Tibial artery (tissue), 4 donors: ENCODE data around the gene COL4A6.

ENCODE experiments used
- DNase-seq, 2 donors: peaks; one replicate each; pipeline ENCODE4 v3.0.0-alpha.2; 2019
- H3K27ac ChIP-seq, 2 donors: fragments of 200-600 bp; sonication (generic) in 1 of 2; 1 replicate in 1 of 2; 2 replicates in 1 of 2; pipeline ENCODE4 v1.5.1; 2018 to 2019; ENCODE audit warnings: mild to moderate bottlenecking in 1 of 2
- H3K27me3 ChIP-seq, 2 donors: fragments of 200-600 bp; sonication (generic) in 1 of 2; one replicate each; pipeline versions ENCODE4 v1.5.1 to v1.6.0; 2016 to 2019
- H3K36me3 ChIP-seq, 3 donors: fragments of 200-600 bp; sonication (generic) in 2 of 3; one replicate each; pipeline ENCODE4 v1.5.1; 2016 to 2019; ENCODE audit warnings: mild to moderate bottlenecking in 2 of 3
- H3K4me1 ChIP-seq, 4 donors: fragments of 200-600 bp; sonication (generic) in 2 of 4; 1 replicate in 3 of 4; 2 replicates in 1 of 4; pipeline ENCODE4 v1.5.1; 2016 to 2019
- H3K4me3 ChIP-seq, 2 donors: fragments of 200-600 bp; sonication (generic) in 1 of 2; 1 replicate in 1 of 2; 2 replicates in 1 of 2; pipeline ENCODE4 v1.5.1; 2018 to 2019; ENCODE audit warnings: mild to moderate bottlenecking in 2 of 2
- H3K9me3 ChIP-seq, 3 donors: fragments of 200-600 bp; sonication (generic) in 1 of 3; one replicate each; pipeline ENCODE4 v1.5.1; 2016 to 2019
- intact Hi-C: fragments of 100-400 bp; cut with DNase I; formaldehyde crosslinking; loops from one replicate; pipeline ENCODE4 v1.15.0; 2023; ENCODE audit warnings: low total_unique reads
- TF ChIP-seq, protein P1 (sequence below), 2 experiments: fragments of 200-600 bp in 1 of 2; fragments of 450-650 bp in 1 of 2; IDR thresholded peaks; one replicate each; pipeline ENCODE4 v1.5.1; 2017 to 2019; ENCODE audit warnings: antibody characterized with exemption in 2 of 2, mild to moderate bottlenecking in 1 of 2, moderate library complexity in 1 of 2

The COL4A6 gene

DNA sequence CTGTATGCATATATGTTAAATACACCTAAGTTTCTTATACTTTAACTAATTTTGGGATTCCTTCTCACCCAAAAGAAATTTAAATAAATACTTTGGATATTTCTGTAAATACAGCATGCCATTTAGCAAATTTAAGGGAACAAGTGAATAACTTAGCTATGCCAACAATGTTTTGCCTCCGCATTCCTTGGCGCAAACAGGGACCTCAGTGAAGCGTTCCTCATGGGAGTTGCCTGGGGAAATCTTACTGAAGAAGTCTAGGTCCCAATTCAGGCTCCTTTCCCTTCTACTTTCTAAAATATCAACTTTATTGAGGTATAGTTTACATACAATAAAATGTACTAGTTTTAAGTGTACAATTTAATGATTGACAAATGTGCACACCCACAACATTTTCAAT is 26.4 kb upstream of the COL4A6 start:
- Histone ChIP-seq H3K27ac (peak overlapping the region in 1 of 2 donors; percentile 43), H3K9me3 (no peaks in the 10 kb centered on the region), H3K4me3 (no peak overlapping the region), H3K27me3 (no peaks in the 10 kb centered on the region), H3K4me1 (peaks cover 0 to 27% (median 0%) of the 10 kb centered on the region in 4 donors), H3K36me3 (no peaks in the 10 kb centered on the region)
- TF ChIP-seq, protein P1, sequence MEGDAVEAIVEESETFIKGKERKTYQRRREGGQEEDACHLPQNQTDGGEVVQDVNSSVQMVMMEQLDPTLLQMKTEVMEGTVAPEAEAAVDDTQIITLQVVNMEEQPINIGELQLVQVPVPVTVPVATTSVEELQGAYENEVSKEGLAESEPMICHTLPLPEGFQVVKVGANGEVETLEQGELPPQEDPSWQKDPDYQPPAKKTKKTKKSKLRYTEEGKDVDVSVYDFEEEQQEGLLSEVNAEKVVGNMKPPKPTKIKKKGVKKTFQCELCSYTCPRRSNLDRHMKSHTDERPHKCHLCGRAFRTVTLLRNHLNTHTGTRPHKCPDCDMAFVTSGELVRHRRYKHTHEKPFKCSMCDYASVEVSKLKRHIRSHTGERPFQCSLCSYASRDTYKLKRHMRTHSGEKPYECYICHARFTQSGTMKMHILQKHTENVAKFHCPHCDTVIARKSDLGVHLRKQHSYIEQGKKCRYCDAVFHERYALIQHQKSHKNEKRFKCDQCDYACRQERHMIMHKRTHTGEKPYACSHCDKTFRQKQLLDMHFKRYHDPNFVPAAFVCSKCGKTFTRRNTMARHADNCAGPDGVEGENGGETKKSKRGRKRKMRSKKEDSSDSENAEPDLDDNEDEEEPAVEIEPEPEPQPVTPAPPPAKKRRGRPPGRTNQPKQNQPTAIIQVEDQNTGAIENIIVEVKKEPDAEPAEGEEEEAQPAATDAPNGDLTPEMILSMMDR (IDR thresholded peaks at IDR 0.05), result no peak
- no peak for DNase-seq
- intact Hi-C loops, result no loop called here

DNA sequence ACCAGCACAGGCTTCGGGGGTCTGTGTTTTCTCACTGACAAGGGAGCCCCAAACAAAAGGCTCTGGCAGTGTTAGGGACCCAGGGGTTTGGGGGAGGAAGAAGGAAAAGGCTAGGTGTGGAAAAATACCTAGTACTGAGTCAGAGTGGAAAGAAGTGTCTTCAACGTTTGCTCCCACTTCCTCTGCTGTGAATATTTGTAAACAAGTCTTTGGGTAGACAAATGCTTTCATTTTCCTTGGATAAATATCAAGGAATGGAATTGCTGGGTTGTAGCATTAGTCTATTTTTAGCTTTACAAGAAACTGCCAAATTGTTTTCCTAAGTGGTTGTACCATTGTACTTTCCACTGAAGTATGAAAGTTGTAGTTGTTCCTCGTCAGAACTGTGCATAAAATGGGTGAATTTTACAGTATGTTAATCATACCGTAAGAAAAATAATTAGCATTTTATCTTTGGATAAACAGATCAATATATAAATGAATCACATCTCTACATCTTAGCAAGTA is 18.8 kb upstream of the COL4A6 start:
- no peaks in the 10 kb centered on the region for H3K27me3 ChIP-seq
- intact Hi-C loops, result no loop called here

DNA sequence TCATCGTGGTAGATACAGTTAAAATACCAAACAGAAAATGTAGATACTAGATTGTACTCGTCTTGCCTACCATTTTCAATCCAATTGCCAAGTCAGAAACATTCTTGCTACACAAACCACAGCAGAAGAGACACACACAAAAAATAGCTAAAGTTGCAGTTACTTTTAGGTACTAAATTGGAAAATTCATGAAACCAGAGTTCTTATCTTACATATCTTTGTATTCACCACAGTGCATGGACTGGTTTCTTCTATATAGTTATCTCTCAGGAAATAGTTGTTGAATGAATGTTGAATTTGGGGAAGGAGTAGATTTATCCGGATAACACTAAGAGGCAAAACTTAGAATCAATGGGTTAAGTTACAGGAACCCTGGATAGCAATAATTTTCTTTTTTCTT is 15.6 kb upstream of the COL4A6 start:
- TF ChIP-seq, protein P1 (IDR thresholded peaks at IDR 0.05), result no peak
- H3K36me3 ChIP-seq, result no peaks in the 10 kb centered on the region
- no peaks in the 10 kb centered on the region for H3K9me3 ChIP-seq
- H3K4me1 ChIP-seq, result peaks cover 0 to 6% (median 0%) of the 10 kb centered on the region in 4 donors
- DNase-seq, result no peak
- H3K27ac ChIP-seq, result no peak overlapping the region
- intact Hi-C loops, result no loop called here
- no peak overlapping the region for H3K4me3 ChIP-seq
- no peaks in the 10 kb centered on the region for H3K27me3 ChIP-seq

More for the DNA sequence above, 18.8 kb upstream of the COL4A6 start:
- H3K9me3 ChIP-seq, result no peaks in the 10 kb centered on the region
- DNase-seq, result no peak
- no peaks in the 10 kb centered on the region for H3K4me1 ChIP-seq
- TF ChIP-seq, protein P1 (IDR thresholded peaks at IDR 0.05), result no peak
- no peak overlapping the region for H3K4me3 ChIP-seq
- no peaks in the 10 kb centered on the region for H3K36me3 ChIP-seq
- peak overlapping the region in 1 of 2 donors; percentile 22 for H3K27ac ChIP-seq

DNA sequence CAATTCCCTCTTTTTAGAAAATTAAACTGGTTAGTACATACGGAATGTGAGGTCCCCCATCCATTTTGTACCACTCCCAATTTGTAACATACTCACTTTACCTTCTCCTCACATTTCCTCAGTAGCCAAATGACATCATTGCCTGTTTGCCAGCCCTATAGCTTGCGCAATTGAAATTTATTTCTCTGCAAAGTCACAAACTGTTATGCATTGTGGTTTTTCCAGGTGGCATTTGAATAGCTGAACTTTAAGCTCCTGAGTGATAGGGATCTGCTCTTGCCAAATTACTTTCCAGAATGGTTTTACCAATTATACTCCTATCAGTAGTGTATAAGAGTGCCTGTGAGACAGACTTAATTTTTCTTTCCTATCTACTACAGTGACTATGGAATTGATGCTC is 9.1 kb upstream of the COL4A6 start:
- H3K9me3 ChIP-seq, result peaks cover 0 to 8% (median 0%) of the 10 kb centered on the region in 3 donors
- TF ChIP-seq, protein P1 (IDR thresholded peaks at IDR 0.05), result no peak
- intact Hi-C loops, result no loop called here

DNA sequence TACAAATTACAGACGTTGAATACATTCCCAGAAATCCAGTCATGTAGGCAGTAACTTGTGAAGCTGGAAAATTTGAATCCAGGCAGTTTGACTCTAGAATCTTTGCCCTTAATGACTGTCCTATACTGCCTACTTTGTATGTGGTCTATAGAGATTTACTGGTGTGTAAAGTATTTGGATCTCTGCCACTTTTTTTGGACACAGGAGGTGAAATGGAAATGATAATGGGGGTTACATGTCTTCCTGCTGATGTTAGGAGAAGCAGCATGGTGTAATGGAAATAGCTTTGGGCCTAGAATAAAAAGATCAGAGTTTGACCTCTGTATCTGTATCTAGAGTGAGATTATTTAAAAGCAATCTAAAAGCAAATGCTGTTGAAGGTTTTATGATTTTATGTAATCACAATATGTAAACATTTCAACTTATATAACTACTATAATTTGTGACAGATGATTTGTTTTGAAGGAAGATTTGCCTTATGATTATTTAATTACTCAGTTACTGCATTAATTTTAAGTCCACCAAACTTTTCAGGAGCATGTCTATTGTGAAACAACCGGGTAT is 4.8 kb upstream of the COL4A6 start:
- Histone ChIP-seq H3K36me3 (no peaks in the 10 kb centered on the region), H3K4me3 (peak overlapping the region; percentile 62), H3K4me1 (no peaks in the 10 kb centered on the region), H3K27me3 (no peaks in the 10 kb centered on the region), H3K9me3 (peaks cover 0 to 8% (median 0%) of the 10 kb centered on the region in 3 donors), H3K27ac (peak overlapping the region; percentile 8 to 83)
- intact Hi-C loops, result no loop called here
- no peak for DNase-seq
- TF ChIP-seq, protein P1 (IDR thresholded peaks at IDR 0.05), result no peak

More for the DNA sequence above, 9.1 kb upstream of the COL4A6 start:
- no peaks in the 10 kb centered on the region for H3K27me3 ChIP-seq
- H3K4me3 ChIP-seq, result no peak overlapping the region
- no peak for DNase-seq
- H3K36me3 ChIP-seq, result no peaks in the 10 kb centered on the region
- H3K4me1 ChIP-seq, result peaks cover 0 to 6% (median 0%) of the 10 kb centered on the region in 4 donors
- no peak overlapping the region for H3K27ac ChIP-seq
